CD14-positive monocyte (primary cell): ENCODE measurements around the gene WIPF1. TPM values are rescaled to one million over a fixed set of nuclear protein-coding genes. Genes with fewer than 3 reads are reported as not detected.

Experiments used
- DNase-seq, 3 donors: peaks; one replicate each; pipeline ENCODE4 v3.0.0-alpha.2; 2011 to 2022
- H2AFZ ChIP-seq: 2 replicates; pipeline ENCODE4 v1.6.0; 2012; ENCODE audit warnings: mild to moderate bottlenecking, low read depth, low read length, inconsistent platforms; ENCODE audit not compliant: insufficient read depth, poor library complexity, severe bottlenecking
- H3K27ac ChIP-seq, 2 donors: 1 replicate in 1 of 2; 2 replicates in 1 of 2; pipeline ENCODE4 v1.5.1; 2012 to 2013; ENCODE audit warnings: low read length in 2 of 2, control low read depth in 1 of 2, inconsistent platforms in 1 of 2, low read depth in 1 of 2, mild to moderate bottlenecking in 1 of 2
- H3K27me3 ChIP-seq, 2 donors: one replicate each; pipeline versions ENCODE4 v1.6.0 to v1.6.1; 2011 to 2013; ENCODE audit warnings: low read length in 2 of 2; ENCODE audit not compliant: control insufficient read depth in 2 of 2, insufficient read depth in 2 of 2
- H3K36me3 ChIP-seq, 2 donors: replicated peaks in 1 of 2; 1 replicate in 1 of 2; 2 replicates in 1 of 2; pipeline versions ENCODE4 v1.5.1 to v1.6.1; 2012 to 2013; ENCODE audit warnings: low read length in 2 of 2, control low read depth in 1 of 2, inconsistent platforms in 1 of 2, mild to moderate bottlenecking in 1 of 2; ENCODE audit not compliant: insufficient read depth in 2 of 2, control insufficient read depth in 1 of 2
- H3K4me1 ChIP-seq, 2 donors: 1 replicate in 1 of 2; 2 replicates in 1 of 2; pipeline versions ENCODE4 v1.5.1 to v1.6.1; 2012 to 2013; ENCODE audit warnings: low read length in 2 of 2, control low read depth in 1 of 2, inconsistent platforms in 1 of 2, mild to moderate bottlenecking in 1 of 2, moderate library complexity in 1 of 2; ENCODE audit not compliant: insufficient read depth in 2 of 2, control insufficient read depth in 1 of 2
- H3K4me2 ChIP-seq: replicated peaks from 2 replicates; pipeline ENCODE3; 2012; ENCODE audit warnings: low read length, moderate library complexity, mild to moderate bottlenecking; ENCODE audit not compliant: poor library complexity, severe bottlenecking; ENCODE audit errors: extremely low read depth
- H3K4me3 ChIP-seq, 3 experiments: fragments of 200-600 bp in 1 of 3; sonication (generic) in 1 of 3; replicated peaks in 1 of 3; 1 replicate in 2 of 3; 2 replicates in 1 of 3; pipeline ENCODE4 v1.5.1; 2011 to 2013; ENCODE audit warnings: low read length in 3 of 3, mild to moderate bottlenecking in 3 of 3, control low read depth in 2 of 3, low read depth in 2 of 3, inconsistent platforms in 1 of 3, moderate library complexity in 1 of 3
- H3K79me2 ChIP-seq: 2 replicates; pipeline ENCODE4 v1.6.0; 2012; ENCODE audit warnings: mild to moderate bottlenecking, control low read depth, inconsistent platforms, low read length, moderate library complexity; ENCODE audit not compliant: insufficient read depth
- H3K9ac ChIP-seq: 2 replicates; pipeline ENCODE4 v1.6.0; 2017; ENCODE audit warnings: low read length, mild to moderate bottlenecking; ENCODE audit not compliant: insufficient read depth, poor library complexity, severe bottlenecking
- H3K9me3 ChIP-seq, 2 donors: replicated peaks in 1 of 2; 1 replicate in 1 of 2; 2 replicates in 1 of 2; pipeline versions ENCODE4 v1.5.1 to v1.6.1; 2012 to 2013; ENCODE audit warnings: low read length in 2 of 2, control low read depth in 1 of 2; ENCODE audit not compliant: control insufficient read depth in 1 of 2, insufficient read depth in 1 of 2
- H4K20me1 ChIP-seq: 2 replicates; pipeline ENCODE4 v1.6.0; 2012; ENCODE audit warnings: mild to moderate bottlenecking, low read length, control low read depth, moderate library complexity; ENCODE audit not compliant: insufficient read depth
- H3K27ac Mint-ChIP-seq, 7 donors: one replicate each; pipeline ENCODE4 v1.8.0; 2020; ENCODE audit warnings: mild to moderate bottlenecking in 7 of 7, mixed read lengths in 7 of 7, moderate library complexity in 6 of 7, inconsistent platforms in 2 of 7
- H3K27me3 Mint-ChIP-seq, 3 donors: one replicate each; pipeline ENCODE4 v1.8.0; 2021 to 2022; ENCODE audit warnings: low read depth in 3 of 3, mild to moderate bottlenecking in 3 of 3, mixed read lengths in 3 of 3, moderate library complexity in 3 of 3, inconsistent platforms in 1 of 3
- H3K36me3 Mint-ChIP-seq, 2 donors: one replicate each; pipeline ENCODE4 v1.8.0; 2020; ENCODE audit warnings: mixed read lengths in 2 of 2, inconsistent platforms in 1 of 2, mild to moderate bottlenecking in 1 of 2
- H3K4me1 Mint-ChIP-seq: one replicate; pipeline ENCODE4 v1.8.0; 2020; ENCODE audit warnings: mild to moderate bottlenecking, mixed read lengths
- H3K4me3 Mint-ChIP-seq, 2 donors: one replicate each; pipeline ENCODE4 v1.8.0; 2020; ENCODE audit warnings: mild to moderate bottlenecking in 2 of 2, mixed read lengths in 2 of 2, moderate library complexity in 1 of 2
- H3K9me3 Mint-ChIP-seq, 7 donors: one replicate each; pipeline ENCODE4 v1.8.0; 2020 to 2022; ENCODE audit warnings: mixed read lengths in 7 of 7, mild to moderate bottlenecking in 6 of 7, moderate library complexity in 6 of 7, inconsistent platforms in 2 of 7
- CTCF ChIP-seq: fragments of 200-600 bp; IDR thresholded peaks from one replicate; pipeline ENCODE4 v1.8.0; 2022; ENCODE audit warnings: antibody characterized with exemption, mild to moderate bottlenecking
- WGBS: methylation state at CpG from one replicate; pipeline ENCODE4 v1.1.5; 2013; ENCODE audit warnings: missing lambda C conversion rate; ENCODE audit not compliant: insufficient coverage; 5-methylcytosine and 5-hydroxymethylcytosine counted together
- intact Hi-C, 2 donors: fragments of 100-400 bp; cut with micrococcal nuclease; formaldehyde crosslinking; loops; one replicate each; pipeline versions ENCODE4 v1.15.0 to v1.15.1; 2023
- polyA plus RNA-seq, 3 donors: library from polyadenylated mRNA; depleted of rRNA in 1 of 3; unstranded in 2 of 3; stranded (reverse) in 1 of 3; fragments of 300-500 nt in 2 of 3; fragments of >200 nt in 1 of 3; fragmentation: Illumina TruSeq in 2 of 3; gene quantifications; 1 replicate in 2 of 3; 2 replicates in 1 of 3; pipeline ENCODE4 v1.2.3, GENCODE V29; 2012 to 2021

The WIPF1 gene
- polyA plus RNA-seq, 3 donors: 43.9 to 126 (median 74.3) TPM

- H4K20me1 ChIP-seq: peaks cover 100% of the 10 kb centered on the region
- peaks cover 0 to 1% of the 10 kb centered on the region in 2 donors for H3K4me1 ChIP-seq
- no peaks in the 10 kb centered on the region for H3K27me3 Mint-ChIP-seq
- peaks cover 0 to 3% (median 0%) of the 10 kb centered on the region in 7 donors for H3K9me3 Mint-ChIP-seq
- H3K4me2 ChIP-seq: no peak overlapping the region
- peaks cover 35% of the 10 kb centered on the region for H3K4me1 Mint-ChIP-seq
- peaks cover 97% of the 10 kb centered on the region for H3K79me2 ChIP-seq
- H3K9ac ChIP-seq: no peak overlapping the region
- no peak for TF ChIP-seq CTCF
- peaks cover 86 to 88% of the 10 kb centered on the region in 2 donors for H3K36me3 Mint-ChIP-seq
- no peak for DNase-seq
- 100% methylated on average over 1 of the region's 10 CpGs for WGBS
- H3K4me3 Mint-ChIP-seq: no peak overlapping the region
- H3K36me3 ChIP-seq: peaks cover 75 to 87% of the 10 kb centered on the region in 2 donors
- H3K27ac ChIP-seq: peak overlapping the region in 1 of 2 donors; percentile 70
- H3K4me3 ChIP-seq: no peak overlapping the region
- H2AFZ ChIP-seq: no peak overlapping the region
- H3K9me3 ChIP-seq: no peaks in the 10 kb centered on the region
- no peaks in the 10 kb centered on the region for H3K27me3 ChIP-seq
- peak overlapping the region; percentile 30 to 88 (median 78) for H3K27ac Mint-ChIP-seq
- intact Hi-C loops: no loop called here
Measured at GRCh38 chr2:174585146-174585545, 12.5 kb downstream of the WIPF1 start.

DNA sequence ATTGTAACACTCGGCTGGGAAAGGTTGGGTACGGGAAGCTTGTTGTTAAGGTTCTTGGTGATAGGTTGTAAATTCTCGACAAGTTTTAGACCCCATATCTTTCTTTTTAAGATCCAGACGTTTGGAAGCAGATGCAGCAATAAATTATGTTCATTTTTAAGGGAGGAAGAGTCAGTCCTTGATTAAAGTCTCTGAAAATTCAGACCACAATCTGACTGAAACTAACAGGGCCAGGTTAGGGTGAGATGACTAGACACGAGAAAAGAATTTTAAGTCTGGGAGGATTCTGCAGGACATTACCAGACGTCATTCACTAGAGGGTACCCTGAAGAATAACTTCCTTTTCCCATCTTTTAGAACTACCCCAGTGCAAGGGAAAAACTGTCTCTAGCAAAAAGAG is 16.1 kb downstream of the WIPF1 start:
- Histone ChIP-seq H3K9me3 (no peaks in the 10 kb centered on the region), H3K36me3 (peaks cover 90 to 97% of the 10 kb centered on the region in 2 donors), H3K4me1 (peaks cover 0 to 8% of the 10 kb centered on the region in 2 donors), H3K4me2 (no peak overlapping the region), H3K4me3 (no peak overlapping the region), H4K20me1 (peaks cover 97% of the 10 kb centered on the region), H3K9ac (no peak overlapping the region), H2AFZ (no peak overlapping the region), H3K27me3 (no peaks in the 10 kb centered on the region), H3K27ac (peak overlapping the region in 1 of 2 donors; percentile 55), H3K79me2 (peaks cover 90% of the 10 kb centered on the region)
- no peaks in the 10 kb centered on the region for H3K9me3 Mint-ChIP-seq
- H3K36me3 Mint-ChIP-seq: peaks cover 90 to 97% of the 10 kb centered on the region in 2 donors
- H3K27ac Mint-ChIP-seq: peak overlapping the region in 4 of 7 donors; percentile 4 to 74 (median 46)
- H3K27me3 Mint-ChIP-seq: no peaks in the 10 kb centered on the region
- no peak for DNase-seq
- intact Hi-C loops: loop anchor here in 1 of 2 donors (5.0 kb wide), 1 partner anchor 36 kb away; no protein-coding TSS in a partner anchor
- H3K4me1 Mint-ChIP-seq: peaks cover 19% of the 10 kb centered on the region
- TF ChIP-seq CTCF: no peak
- WGBS: no CpG with 5 or more reads among the region's 6 CpGs
- H3K4me3 Mint-ChIP-seq: no peak overlapping the region
